Mesenchymal stem cell (in vitro differentiated cells and primary cell): ENCODE data around the gene LDB3.

Experiments used
- DNase-seq: peaks from one replicate; pipeline ENCODE4 v3.0.0-alpha.2; 2013
- H2AFZ ChIP-seq: one replicate; pipeline ENCODE4 v1.6.1; 2013; ENCODE audit warnings: low read depth, mild to moderate bottlenecking, control low read depth, inconsistent platforms, low read length, moderate library complexity
- H2AK5ac ChIP-seq: 2 replicates; pipeline ENCODE4 v1.6.1; 2013; ENCODE audit warnings: low read length, moderate library complexity, mild to moderate bottlenecking, inconsistent platforms; ENCODE audit not compliant: severe bottlenecking
- H2BK120ac ChIP-seq: one replicate; pipeline ENCODE4 v1.6.1; 2013; ENCODE audit warnings: low read depth, mild to moderate bottlenecking, inconsistent platforms, low read length, moderate library complexity
- H2BK12ac ChIP-seq, 2 experiments: one replicate each; pipeline ENCODE4 v1.6.1; 2013; ENCODE audit warnings: inconsistent platforms in 2 of 2, low read length in 2 of 2, mild to moderate bottlenecking in 2 of 2, moderate library complexity in 2 of 2, control low read depth in 1 of 2
- H2BK15ac ChIP-seq: one replicate; pipeline ENCODE4 v1.6.1; 2013; ENCODE audit warnings: mild to moderate bottlenecking, low read depth, inconsistent platforms; ENCODE audit not compliant: poor library complexity, severe bottlenecking
- H2BK5ac ChIP-seq: 2 replicates; pipeline ENCODE4 v1.6.1; 2013; ENCODE audit warnings: low read depth, mild to moderate bottlenecking, low read length, control low read depth, inconsistent platforms; ENCODE audit not compliant: poor library complexity, severe bottlenecking
- H3K14ac ChIP-seq, 2 experiments: one replicate each; pipeline ENCODE4 v1.6.1; 2013; ENCODE audit warnings: inconsistent platforms in 2 of 2, low read length in 2 of 2, control low read depth in 1 of 2, mild to moderate bottlenecking in 1 of 2, moderate library complexity in 1 of 2
- H3K18ac ChIP-seq, 2 experiments: one replicate each; pipeline ENCODE4 v1.6.1; 2013; ENCODE audit warnings: inconsistent platforms in 2 of 2, low read length in 2 of 2, control low read depth in 1 of 2, low read depth in 1 of 2, mild to moderate bottlenecking in 1 of 2
- H3K23ac ChIP-seq, 2 experiments: one replicate each; pipeline ENCODE4 v1.6.1; 2013; ENCODE audit warnings: inconsistent platforms in 2 of 2, low read length in 2 of 2, mild to moderate bottlenecking in 2 of 2, moderate library complexity in 2 of 2, control low read depth in 1 of 2
- H3K27ac ChIP-seq: 2 replicates; pipeline ENCODE4 v1.5.1; 2013; ENCODE audit warnings: mild to moderate bottlenecking, moderate library complexity, low read length, control low read depth, inconsistent platforms; ENCODE audit not compliant: poor library complexity, severe bottlenecking
- H3K27me3 ChIP-seq, 2 experiments: 2 replicates each; pipeline versions ENCODE4 v1.6.1 to v1.7.0; 2013; ENCODE audit warnings: low read length in 2 of 2, mild to moderate bottlenecking in 2 of 2, moderate library complexity in 2 of 2, control low read depth in 1 of 2, inconsistent platforms in 1 of 2; ENCODE audit not compliant: control insufficient read depth in 1 of 2, insufficient read depth in 1 of 2
- H3K36me3 ChIP-seq, 2 experiments: 2 replicates each; pipeline versions ENCODE4 v1.6.1 to v1.7.0; 2013; ENCODE audit warnings: low read length in 2 of 2, control low read depth in 1 of 2, inconsistent platforms in 1 of 2, low read depth in 1 of 2, mild to moderate bottlenecking in 1 of 2; ENCODE audit not compliant: insufficient read depth in 2 of 2, control insufficient read depth in 1 of 2
- H3K4ac ChIP-seq, 2 experiments: one replicate each; pipeline ENCODE4 v1.6.1; 2013; ENCODE audit warnings: inconsistent platforms in 2 of 2, low read length in 2 of 2, mild to moderate bottlenecking in 2 of 2, moderate library complexity in 2 of 2, control low read depth in 1 of 2, low read depth in 1 of 2
- H3K4me1 ChIP-seq: 2 replicates; pipeline ENCODE4 v1.6.1; 2013; ENCODE audit warnings: low read depth, low read length, control low read depth; ENCODE audit not compliant: control insufficient read depth, insufficient read depth
- H3K4me2 ChIP-seq: 2 replicates; pipeline ENCODE4 v1.6.1; 2013; ENCODE audit warnings: low read length, mild to moderate bottlenecking, inconsistent platforms; ENCODE audit not compliant: poor library complexity, severe bottlenecking
- H3K4me3 ChIP-seq, 2 experiments: 2 replicates each; pipeline versions ENCODE4 v1.5.1 to v1.7.0; 2013; ENCODE audit warnings: low read length in 2 of 2, mild to moderate bottlenecking in 2 of 2, control low read depth in 1 of 2, low read depth in 1 of 2; ENCODE audit not compliant: insufficient read depth in 1 of 2
- H3K79me1 ChIP-seq: replicated peaks from 2 replicates; pipeline ENCODE4 v1.6.1; 2013; ENCODE audit warnings: mild to moderate bottlenecking, control low read depth, low read length, inconsistent platforms; ENCODE audit not compliant: poor library complexity, severe bottlenecking
- H3K9ac ChIP-seq: 2 replicates; pipeline ENCODE4 v1.7.0; 2013; ENCODE audit warnings: mild to moderate bottlenecking, low read length, moderate library complexity
- H3K9me3 ChIP-seq: 2 replicates; pipeline ENCODE4 v1.7.0; 2013; ENCODE audit warnings: mild to moderate bottlenecking, low read length; ENCODE audit not compliant: control insufficient read depth
- H4K8ac ChIP-seq: one replicate; pipeline ENCODE4 v1.6.1; 2013; ENCODE audit warnings: inconsistent platforms, mild to moderate bottlenecking, low read length, moderate library complexity
- H4K91ac ChIP-seq: one replicate; pipeline ENCODE4 v1.6.1; 2013; ENCODE audit warnings: mild to moderate bottlenecking, low read length, inconsistent platforms
- WGBS: methylation state at CpG from one replicate; pipeline ENCODE4 v1.1.7; 2013; ENCODE audit warnings: mixed read lengths; 5-methylcytosine and 5-hydroxymethylcytosine counted together

LDB3 gene

DNA sequence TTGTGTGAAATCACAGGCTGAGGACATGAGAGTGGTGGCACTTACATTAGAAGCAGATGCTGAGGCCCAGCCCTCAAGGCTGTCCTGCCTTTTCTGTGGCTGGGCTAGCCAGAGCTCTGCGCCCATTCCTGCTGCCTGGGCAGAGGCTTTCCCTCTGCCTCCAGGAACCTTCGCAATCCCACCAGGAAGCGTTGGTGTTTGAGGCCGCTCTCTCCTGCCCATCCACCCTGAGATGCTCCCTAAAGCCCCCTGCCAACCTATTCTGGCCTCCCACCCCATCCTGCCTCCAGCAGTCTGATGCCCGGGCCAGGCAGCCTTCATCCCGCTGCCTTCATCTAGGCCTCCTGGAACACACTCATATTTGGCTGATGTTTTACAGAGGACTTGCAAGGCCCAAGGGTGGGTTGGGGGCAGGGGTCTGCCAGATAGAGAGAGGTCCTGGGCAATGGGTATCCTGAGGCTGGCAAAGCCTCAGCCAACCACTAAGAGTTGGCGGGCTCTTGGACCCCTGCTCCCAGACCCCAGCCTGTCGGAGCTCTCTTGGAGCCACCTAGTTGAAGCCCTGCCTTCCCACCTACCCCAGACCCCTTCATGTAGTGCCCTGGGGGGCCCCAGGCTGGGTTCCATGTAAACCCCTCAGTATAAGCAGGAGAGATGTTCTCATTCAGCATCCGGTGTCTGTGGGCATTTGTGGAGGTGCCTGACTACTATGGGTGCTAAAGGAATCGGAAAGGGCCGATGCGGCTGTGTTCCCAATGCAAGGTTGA lies 32.7 kb downstream of the LDB3 start:
- Histone ChIP-seq H2BK120ac (no peak overlapping the region), H2BK15ac (no peak overlapping the region), H3K4me3 (no peak overlapping the region), H3K27ac (no peak overlapping the region), H3K23ac (no peak overlapping the region), H3K18ac (no peak overlapping the region), H2AFZ (no peak overlapping the region), H4K91ac (no peak overlapping the region), H3K27me3 (peaks cover 6 to 8% of the 10 kb centered on the region in 2 experiments), H3K79me1 (no peaks in the 10 kb centered on the region), H2BK12ac (no peak overlapping the region), H3K9me3 (no peaks in the 10 kb centered on the region), H2BK5ac (no peak overlapping the region), H3K4me1 (peaks cover 2% of the 10 kb centered on the region), H3K36me3 (no peaks in the 10 kb centered on the region), H3K14ac (no peak overlapping the region), H3K9ac (no peak overlapping the region), H2AK5ac (no peak overlapping the region), H3K4me2 (no peak overlapping the region), H3K4ac (no peak overlapping the region), H4K8ac (no peak overlapping the region)
- no peak for DNase-seq
- whole genome bisulfite sequencing = 96% methylated on average over 9 of the region's 12 CpGs

DNA sequence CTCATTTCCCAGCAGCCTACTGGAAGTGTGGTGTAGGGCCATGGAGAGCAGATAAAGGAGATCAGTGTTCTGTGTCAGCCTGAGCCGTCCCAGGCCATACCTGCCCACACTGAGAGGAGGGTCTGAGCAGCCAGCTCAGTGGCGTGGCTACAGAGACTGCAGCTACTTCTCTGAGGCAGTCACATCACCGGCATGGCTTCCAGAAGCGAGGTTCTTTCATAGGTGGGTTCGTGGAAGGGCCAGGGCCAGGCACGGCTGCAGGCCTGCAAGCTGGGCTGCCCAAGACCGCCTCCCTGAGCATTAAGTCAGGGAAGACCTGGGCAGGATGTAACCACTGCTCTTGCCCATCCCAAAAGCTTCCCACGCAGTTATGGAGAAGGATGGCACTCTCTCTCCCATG lies 34.9 kb downstream of the LDB3 start:
- H3K23ac ChIP-seq = no peak overlapping the region

DNA sequence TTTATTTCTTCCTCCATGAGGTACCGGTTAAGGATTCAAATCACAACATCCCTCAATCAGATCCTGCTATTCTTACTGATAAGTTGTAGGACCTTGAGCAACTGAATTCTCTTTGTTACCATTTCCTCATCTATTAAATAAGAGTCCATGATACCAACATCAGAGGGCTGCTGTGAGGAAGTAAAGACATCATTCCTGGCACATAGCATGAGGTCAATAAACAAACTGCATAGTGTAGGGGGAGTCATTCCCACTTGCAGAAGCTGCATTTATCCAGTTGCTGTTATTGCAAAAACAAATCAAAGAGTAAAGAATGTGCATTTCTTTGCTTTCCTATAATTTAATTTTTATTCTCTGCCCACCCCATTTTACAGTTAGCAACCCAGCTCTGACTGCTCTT lies 36.8 kb downstream of the LDB3 start:
- Histone ChIP-seq H2BK15ac (no peak overlapping the region), H3K4ac (no peak overlapping the region), H3K4me1 (peaks cover 6% of the 10 kb centered on the region), H3K4me2 (no peak overlapping the region), H3K4me3 (no peak overlapping the region), H2AFZ (no peak overlapping the region), H4K8ac (no peak overlapping the region), H2BK5ac (no peak overlapping the region), H3K9ac (no peak overlapping the region), H2BK120ac (no peak overlapping the region), H3K27me3 (no peaks in the 10 kb centered on the region), H3K23ac (no peak overlapping the region), H3K27ac (no peak overlapping the region), H2BK12ac (no peak overlapping the region), H3K36me3 (peaks cover 0 to 2% of the 10 kb centered on the region in 2 experiments), H3K79me1 (peaks cover 2% of the 10 kb centered on the region), H3K14ac (peak overlapping the region in 1 of 2 experiments; percentile 25), H4K91ac (no peak overlapping the region), H2AK5ac (no peak overlapping the region), H3K9me3 (no peaks in the 10 kb centered on the region), H3K18ac (no peak overlapping the region)
- no peak for DNase-seq
- 100% methylated on average over 1 of the region's 1 CpG for WGBS

More for the DNA sequence above, 34.9 kb downstream of the LDB3 start:
- no peak overlapping the region for H3K14ac ChIP-seq
- H3K18ac ChIP-seq = no peak overlapping the region
- no peak overlapping the region for H3K9ac ChIP-seq
- no peaks in the 10 kb centered on the region for H3K79me1 ChIP-seq
- H2AK5ac ChIP-seq = no peak overlapping the region
- no peaks in the 10 kb centered on the region for H3K9me3 ChIP-seq
- H3K4me2 ChIP-seq = no peak overlapping the region
- H2AFZ ChIP-seq = no peak overlapping the region
- H2BK12ac ChIP-seq = no peak overlapping the region
- H2BK5ac ChIP-seq = no peak overlapping the region
- WGBS = 96% methylated on average over 8 of the region's 8 CpGs
- H4K91ac ChIP-seq = no peak overlapping the region
- H3K36me3 ChIP-seq = no peaks in the 10 kb centered on the region
- no peak overlapping the region for H3K4ac ChIP-seq
- H2BK120ac ChIP-seq = no peak overlapping the region
- no peak overlapping the region for H3K4me3 ChIP-seq
- H3K27ac ChIP-seq = no peak overlapping the region
- no peak overlapping the region for H2BK15ac ChIP-seq
- peaks cover 0 to 6% of the 10 kb centered on the region in 2 experiments for H3K27me3 ChIP-seq
- H3K4me1 ChIP-seq = peaks cover 6% of the 10 kb centered on the region
- no peak overlapping the region for H4K8ac ChIP-seq
- DNase-seq = no peak

DNA sequence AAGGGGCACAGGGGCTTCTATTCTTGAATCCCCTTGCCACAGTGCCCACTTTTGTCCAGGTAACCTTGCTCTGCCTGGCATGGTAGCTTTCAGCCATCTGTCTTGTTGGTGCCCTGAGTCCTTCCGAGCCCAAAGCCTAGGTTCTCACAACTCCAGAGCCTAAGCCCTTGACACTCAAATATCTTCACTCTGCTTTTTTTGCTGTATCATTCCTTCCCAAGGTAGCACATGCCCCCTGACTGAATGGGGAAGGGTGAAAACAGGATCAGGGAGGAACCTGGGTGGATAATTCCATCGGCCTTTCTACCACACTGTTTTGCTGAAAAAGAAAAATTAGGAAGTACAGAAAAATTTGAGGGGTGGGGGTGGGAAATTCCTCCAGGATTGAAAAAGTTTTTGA lies 37.6 kb downstream of the LDB3 start:
- Histone ChIP-seq H2AK5ac (no peak overlapping the region), H3K27me3 (no peaks in the 10 kb centered on the region), H2BK120ac (no peak overlapping the region), H3K18ac (no peak overlapping the region), H3K4me3 (no peak overlapping the region), H3K23ac (no peak overlapping the region), H2BK12ac (no peak overlapping the region), H4K91ac (no peak overlapping the region), H3K9ac (no peak overlapping the region), H3K4ac (no peak overlapping the region), H3K9me3 (no peaks in the 10 kb centered on the region), H3K36me3 (peaks cover 0 to 2% of the 10 kb centered on the region in 2 experiments), H3K27ac (no peak overlapping the region), H3K79me1 (peaks cover 4% of the 10 kb centered on the region), H3K14ac (peak overlapping the region in 1 of 2 experiments; percentile 25), H3K4me1 (peaks cover 11% of the 10 kb centered on the region), H4K8ac (no peak overlapping the region), H2BK15ac (no peak overlapping the region), H2AFZ (no peak overlapping the region), H3K4me2 (no peak overlapping the region), H2BK5ac (no peak overlapping the region)
- 84% methylated on average over 2 of the region's 2 CpGs for WGBS
- DNase-seq = no peak
